HG03060 (cell line): ENCODE results near the gene FLT1.

Experiments used
- ATAC-seq: cut with Tn5 transposase; IDR thresholded peaks from one replicate; pipeline ENCODE4 v1.9.1; 2021; ENCODE audit warnings: low read depth, moderate number of reproducible peaks; ENCODE audit not compliant: unreplicated experiment

The FLT1 gene

DNA sequence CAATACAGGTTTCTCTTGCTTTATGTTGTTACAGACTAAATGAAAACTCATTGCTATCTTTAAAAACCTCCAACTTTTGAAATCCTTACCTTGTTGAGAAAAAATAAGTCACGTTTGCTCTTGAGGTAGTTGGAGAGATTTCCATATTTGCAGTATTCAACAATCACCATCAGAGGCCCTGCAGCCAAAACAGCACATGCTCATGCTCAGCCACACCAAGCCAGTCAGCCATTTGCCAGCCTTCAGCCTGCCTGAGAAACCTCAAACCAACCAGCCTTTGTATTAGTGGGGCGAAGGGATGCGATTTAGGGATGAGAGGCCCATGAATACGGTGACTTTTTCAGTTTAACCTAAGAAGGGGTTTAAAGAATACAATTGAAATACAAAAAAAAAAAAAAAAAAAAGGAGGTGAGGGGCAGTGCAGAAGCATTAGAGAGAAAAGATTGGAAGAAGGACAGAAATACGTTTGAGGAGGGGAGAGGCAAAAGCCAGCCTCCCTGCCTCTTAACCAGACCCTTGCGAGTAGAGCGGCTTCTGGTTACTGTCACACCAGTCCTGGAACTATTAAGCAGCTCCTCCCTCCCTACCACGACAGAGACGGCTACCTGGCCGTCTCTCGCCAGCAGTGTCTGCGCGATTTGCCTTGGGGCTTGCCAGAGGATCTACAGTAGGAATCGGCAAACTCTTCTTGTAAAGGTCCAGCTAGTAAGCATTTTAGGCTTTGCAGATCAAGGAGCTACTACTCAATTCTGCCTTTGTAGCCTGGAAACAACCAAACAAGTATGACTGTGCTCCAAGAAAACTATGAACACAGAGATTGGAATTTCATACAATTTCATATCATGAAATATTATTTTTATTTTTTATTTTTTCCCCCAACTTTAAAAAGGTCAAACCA, 167.3 kb downstream of the FLT1 start:
- no peak for ATAC-seq

DNA sequence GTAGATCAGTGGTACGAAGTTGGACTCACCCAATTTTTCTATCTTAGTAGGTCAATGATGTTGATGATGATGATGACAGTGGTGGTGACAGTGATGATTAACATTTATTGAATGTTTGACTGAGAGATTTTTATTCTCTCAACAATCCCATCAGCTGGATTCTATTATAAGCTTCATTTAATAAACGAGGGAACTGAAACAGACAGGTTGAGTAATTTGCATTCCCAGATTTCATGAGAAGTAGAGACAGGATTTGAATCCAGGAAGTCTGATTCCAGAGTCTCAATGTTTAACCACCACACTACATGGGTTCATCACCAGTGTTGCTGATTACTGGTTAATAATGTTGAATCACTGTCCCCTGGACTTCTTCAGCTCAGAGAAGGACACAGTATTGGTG, 168.9 kb downstream of the FLT1 start:
- ATAC-seq = no peak

DNA sequence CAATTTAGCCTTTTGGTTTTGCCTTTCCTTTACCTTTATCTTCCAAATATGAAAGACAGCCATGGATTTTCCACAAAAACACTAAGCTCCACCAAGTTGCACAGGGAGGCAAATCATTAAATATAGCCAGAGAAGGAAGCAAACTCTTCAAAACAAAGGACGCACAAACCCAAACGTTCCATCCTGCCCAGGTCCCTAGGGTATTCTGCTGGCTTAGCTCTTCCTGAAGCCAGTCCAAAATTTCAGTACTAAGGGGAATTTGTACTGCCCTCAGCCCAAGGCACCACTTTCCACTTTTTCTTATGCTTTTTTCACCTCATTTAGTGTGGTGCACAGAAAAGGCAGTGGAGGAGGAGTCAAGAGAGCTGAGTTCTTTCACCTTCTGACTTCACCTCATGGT, 169.9 kb downstream of the FLT1 start:
- no peak for ATAC-seq

DNA sequence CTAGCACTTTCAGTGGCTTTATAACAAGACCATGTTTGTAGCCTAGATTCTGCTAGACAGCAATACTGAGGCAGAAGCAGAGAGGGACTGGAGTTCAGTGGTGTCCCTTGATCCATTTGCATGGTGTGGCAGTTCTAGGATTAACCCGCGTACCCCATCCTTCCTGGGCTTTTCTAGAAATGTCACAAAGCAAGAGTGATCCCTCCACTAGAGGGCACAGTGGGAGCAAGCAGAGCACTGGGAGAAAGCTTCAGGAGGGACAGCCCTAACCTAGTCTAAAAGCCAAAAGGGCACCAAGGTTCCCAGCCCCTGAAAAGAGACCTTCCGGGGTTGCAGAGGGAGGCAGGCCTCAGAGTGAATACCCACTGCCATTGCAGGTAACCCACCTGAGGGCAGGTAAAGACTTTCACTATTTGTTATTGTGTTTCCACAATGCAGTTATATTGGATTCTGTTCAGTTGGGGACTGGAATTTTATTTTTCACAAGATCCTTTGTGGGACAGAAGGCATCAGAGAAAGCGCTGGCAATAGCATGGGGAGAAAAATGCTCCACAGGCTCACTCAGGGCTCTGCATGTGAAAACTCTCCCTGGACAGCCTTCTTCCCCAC, 170.6 kb downstream of the FLT1 start:
- ATAC-seq = no peak

DNA sequence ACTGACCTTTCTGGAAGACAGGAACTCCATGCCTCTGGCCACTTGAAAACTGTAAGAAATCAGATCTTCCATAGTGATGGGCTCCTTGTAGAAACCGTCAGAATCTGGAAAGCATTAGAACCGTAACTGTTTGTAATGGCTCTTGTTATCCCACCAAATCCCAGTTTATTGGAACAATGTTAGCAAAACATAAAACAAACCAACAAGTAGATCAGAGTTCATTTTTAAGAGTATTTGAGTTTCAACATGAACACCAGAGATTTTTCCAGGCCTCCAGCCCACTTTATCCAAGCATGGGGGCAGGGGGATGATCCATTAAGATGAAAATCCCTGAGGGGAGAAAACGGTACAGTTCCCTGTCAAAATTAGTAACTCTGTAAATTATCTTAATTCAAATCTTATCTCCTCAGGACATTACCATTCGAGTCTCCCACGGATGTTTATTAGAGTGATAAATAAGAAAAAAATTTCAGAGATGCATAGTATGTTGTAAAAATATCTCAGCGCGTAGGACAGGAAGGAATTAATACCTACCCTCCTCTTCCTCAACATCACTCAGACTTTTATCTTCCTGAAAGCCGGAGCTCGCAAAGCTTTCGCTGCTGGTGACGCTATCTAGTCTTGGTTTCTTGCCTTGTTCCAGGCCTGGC, 172.5 kb downstream of the FLT1 start:
- no peak for ATAC-seq

DNA sequence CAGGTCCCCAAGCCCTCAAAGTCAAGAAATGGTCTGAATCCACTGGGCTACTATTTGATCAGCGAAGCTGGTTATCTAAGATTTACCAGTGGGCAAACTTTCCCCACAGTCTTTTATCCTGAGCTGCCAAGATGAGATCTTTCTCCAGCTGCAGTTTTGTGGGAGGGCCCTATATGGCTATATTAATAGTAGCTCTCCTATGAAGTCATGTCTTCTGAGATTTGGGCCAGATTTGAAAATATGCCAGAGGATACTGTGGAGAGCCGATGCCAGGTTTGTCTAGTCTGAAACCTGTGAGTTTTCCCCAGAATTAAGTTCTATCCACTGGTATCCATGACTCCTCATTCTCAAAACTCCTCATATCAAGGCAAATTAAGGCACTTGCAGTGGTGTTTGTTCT, 173.2 kb downstream of the FLT1 start:
- no peak for ATAC-seq

DNA sequence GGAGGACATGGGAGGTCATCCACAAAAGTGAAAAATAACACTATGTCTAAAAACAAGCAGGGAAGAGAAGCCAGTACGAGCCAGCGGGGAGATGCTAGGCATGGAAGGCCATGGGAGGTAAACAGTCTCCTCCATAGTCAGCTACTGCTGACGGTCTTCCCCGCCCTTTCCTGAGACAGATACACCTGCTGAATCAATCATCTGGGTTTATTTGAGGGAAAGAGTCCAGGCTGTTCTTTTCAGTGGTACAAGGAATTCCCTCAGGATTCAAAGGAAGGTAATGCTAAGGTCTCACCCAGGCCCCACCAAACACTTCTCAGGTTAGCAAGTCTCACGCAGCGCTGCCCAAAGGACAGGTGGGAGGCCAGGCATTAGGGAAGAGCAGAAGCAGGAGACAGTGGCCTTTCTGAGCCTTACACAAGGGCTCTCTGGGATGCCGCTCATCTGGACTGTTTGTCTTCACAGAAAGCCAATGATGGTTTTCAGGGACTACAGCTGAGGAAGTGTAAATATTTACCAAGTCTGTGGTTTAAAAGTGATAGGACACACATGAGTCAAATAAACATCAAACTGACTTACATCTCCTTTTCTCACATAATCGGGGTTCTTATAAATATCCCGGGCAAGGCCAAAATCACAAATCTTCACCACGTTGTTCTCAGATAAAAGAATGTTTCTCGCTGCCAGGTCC, 173.9 kb downstream of the FLT1 start:
- ATAC-seq = no peak

DNA sequence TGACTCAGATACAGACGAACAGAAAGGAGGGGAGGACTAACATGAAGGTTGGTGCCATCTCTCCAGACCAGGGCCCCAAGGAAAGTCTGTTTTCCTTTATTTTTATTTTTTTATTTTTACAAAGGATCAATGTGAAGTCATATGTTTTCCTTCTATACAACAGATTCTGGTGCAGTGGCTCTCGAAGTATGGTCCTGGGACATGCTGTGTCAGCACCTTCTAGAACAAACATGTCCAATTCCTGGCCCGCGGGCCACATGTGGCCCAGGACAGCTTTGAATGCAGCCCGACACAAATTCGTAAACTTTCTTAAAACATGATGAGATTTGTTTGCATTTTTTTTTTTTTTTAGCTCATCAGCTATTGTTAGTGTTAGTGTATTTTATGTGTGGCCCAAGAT, 174.7 kb downstream of the FLT1 start:
- ATAC-seq = no peak

DNA sequence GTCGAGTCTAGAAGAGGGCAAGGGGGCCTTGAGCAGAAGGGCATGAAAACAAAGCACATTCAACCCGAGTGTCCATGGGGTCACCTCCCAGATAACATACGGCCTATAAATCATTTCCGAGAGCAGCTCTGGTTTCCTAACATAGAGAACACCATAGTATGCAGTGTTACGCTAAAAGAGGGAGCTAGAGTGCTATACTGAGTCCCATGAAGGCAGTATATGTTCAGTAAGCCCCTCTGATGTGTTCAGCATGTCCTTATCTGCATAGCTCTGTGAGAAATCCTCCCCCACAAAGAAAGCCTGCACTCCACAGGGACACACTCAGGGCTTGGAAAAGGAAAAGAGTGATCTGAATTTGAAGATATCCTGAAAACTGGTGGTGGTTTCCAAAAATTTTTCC, 175.4 kb downstream of the FLT1 start:
- no peak for ATAC-seq

DNA sequence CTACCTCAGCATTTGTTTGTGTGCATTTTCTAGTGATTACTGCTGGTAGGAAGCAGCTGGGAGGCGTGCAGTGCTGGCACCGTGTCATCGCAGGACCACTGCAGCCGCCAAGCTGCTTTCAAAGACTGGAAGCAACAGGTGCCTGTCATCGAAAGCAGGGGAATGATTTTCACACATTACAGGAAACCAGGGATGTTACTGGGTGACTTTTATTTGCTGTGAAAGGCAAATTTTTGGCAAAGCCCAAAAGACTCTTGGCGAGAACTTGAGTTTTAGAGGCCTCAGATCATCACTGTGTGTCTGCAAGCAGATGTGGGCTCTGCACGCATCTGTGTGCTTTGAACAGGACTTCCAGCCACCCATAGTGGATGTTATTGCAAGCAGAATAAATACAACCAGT, 176.4 kb downstream of the FLT1 start:
- ATAC-seq = no peak

DNA sequence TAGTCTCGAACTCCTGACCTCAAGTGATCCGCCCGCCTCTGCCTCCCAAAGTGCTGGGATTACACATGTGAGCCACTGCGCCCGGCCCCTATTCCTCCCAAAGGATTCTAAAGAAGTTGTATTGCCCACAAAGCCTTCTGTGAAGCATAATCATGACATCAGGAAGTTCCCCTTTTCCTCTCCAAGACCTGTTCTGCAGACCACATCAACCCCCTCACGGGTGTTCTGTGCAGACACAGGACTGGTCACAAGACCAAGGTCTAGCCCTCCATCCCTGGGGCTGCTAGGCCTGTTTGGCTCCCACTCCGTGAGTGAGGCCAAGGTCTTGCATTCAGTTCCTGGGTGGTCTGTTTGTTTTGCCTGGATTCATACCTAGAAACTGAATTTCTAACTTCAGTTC, 178.1 kb downstream of the FLT1 start:
- ATAC-seq = no peak

DNA sequence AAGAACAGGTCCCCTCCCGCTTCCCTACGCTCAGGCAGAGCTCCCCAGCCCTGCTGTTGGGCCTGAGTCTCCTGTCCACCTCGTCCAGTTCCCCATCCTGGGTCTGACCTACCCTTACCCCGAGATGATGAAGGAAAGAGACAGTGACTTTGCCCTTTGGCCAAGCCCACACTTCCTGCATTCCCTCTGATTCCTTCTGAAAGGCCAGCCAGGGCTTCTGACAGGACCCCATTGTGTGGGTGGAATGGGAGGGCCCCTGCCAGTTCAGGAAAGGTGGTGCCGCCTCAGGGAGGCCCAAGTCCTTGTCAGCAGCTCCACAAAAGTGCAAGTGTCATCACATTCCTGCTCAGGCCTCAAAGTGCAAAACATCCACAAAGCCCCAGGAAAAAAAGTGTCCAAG, 178.8 kb downstream of the FLT1 start:
- no peak for ATAC-seq

DNA sequence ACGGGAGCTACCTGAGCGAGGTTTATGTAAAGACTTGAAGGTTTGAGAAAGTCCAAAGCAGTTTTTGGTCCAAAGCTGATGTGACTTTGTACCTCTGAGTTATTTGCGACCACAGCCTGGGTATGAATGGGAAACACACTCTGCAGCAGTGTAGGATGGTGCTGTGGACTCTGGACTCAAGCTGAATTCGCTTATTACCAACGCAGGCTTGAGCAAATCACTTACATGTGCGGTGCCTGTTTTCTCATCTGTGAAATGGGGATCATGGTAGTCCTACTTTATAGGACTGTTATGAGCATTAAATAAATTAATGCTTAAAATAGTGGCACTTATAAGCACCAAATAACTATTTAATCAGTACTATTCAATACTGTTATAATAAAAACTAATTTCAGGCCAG, 180.0 kb downstream of the FLT1 start:
- no peak for ATAC-seq

DNA sequence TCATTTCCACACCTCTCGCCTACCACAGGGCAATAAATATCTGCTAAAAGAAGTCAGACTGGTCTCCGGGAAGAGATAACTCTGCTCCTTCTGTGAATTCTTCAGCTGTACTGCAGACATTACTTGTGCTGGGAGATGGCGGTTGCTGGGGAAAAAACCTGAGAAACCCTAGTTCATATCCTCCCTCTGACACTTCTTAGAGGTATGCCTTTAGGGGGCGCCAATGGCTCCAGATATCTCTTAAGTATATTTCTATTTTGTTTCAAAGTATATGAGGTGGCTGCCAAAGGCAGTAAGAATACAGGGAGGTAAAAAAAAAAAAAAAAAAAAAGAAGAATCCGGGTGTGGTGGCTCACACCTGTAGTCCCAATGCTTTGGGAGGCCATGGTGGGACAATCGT, 181.3 kb downstream of the FLT1 start:
- ATAC-seq = no peak

DNA sequence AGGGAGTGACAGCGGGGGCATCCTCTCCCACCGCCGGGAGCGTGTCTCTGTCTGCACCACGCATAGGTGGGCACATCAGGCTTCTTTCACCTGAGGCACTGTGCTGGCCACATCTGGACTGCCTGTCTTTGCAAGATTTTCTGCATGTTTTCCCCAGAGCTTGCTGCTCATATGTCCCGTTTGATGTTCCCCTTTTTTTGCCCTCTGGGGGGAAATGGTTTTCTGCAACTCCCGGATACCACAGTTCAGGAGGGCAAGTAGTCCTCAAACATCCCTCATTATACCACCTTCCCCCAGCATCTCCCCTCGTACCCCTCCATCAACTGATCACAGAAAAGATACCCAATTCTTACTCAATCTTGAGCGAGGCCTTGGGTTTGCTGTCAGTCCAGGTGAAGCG, 188.6 kb downstream of the FLT1 start:
- ATAC-seq = no peak

DNA sequence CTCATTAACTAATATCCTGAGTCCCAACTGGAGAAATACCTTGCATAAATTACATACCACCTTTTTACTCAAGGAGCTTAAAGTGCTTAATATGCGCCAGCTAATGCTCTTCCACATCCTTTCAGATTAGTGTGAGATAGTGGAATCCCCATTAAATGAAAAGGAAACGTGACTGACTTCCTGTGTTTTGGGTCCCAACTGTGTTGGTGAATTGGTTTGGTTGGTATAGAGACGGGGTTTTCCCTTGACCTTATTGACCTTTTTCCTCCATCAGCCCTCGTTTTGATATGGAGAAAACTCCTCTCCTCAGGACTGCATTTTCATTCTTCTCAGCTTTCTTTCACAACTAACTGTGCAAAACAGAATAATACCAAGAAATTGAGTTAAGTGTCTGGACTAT, 193.1 kb downstream of the FLT1 start:
- ATAC-seq = no peak

DNA sequence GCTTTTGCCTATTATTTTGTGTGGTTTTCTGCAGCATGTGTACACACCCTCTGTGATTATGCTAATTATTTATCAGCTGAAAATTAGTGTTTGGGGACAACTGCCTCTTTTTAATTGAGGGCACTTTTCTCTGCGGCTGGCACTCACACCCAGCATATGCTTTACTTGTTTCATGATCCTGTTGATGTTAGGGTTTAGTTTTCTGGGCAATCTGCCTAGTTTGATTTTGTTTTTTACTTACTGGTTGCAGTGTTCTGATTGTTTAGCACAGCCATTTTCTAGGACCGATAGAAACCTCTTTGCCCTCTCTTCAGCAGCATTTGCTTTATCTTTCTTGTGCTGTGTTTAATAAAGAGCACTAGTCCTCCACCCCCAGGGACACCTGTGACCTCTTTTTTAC, 195.0 kb downstream of the FLT1 start:
- no peak for ATAC-seq

DNA sequence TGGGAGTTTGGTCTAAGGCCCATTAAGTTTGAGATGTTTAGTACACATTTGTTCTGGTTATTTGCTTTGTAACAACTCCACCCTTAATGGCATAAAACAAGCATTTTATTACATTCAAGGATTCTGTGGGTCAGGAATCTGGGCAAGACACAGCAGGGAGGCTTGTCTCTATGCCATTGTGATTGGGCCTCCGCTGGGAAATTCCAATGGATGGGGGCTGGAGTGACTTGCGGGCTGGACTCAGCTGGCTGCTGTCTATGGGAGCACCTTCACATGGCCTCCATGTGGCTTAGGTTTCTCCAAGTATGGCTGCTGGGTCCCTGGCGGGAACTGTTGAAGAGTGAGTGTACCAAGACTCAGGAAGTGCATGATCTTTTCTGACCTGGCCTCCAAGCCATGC, 197.6 kb downstream of the FLT1 start:
- ATAC-seq = no peak

DNA sequence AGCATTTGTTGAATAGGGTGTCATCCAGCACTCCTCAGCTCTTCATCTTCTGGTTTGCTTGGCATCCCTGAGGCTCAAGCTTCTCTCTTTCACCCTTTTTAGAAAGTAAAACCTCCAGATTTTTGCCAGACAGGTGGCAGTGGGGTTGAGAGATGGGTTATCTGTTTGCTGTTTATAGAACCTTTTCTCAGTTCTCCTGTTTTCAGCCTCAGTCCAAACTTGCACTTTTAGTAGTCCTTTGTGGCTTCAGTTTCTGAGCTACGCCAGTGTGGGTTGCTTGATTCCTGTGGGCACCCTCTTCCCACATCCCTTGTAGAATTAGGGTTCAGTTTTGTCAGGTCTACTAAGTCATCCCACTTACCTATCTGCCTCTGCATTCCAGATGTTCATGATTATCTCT, 208.7 kb downstream of the FLT1 start:
- ATAC-seq = no peak

DNA sequence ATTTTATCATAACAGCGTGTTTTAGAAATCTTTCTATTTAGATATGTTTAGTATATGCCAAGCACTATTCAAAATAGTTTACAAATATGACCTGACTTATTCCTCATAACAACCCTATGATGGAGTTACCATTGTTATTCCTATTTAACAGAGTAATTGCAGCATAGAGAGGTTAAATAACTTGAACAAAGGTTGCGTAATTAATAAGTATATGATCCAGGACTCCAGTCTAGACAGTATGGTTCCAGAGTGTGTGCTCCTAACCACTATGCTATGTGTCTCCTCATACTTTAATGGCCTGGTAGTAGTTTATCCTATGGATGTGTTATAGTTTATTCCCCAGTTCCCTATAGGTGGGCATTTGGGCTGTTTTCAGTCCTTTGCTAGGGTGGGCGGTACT, 211.3 kb downstream of the FLT1 start:
- ATAC-seq = no peak

DNA sequence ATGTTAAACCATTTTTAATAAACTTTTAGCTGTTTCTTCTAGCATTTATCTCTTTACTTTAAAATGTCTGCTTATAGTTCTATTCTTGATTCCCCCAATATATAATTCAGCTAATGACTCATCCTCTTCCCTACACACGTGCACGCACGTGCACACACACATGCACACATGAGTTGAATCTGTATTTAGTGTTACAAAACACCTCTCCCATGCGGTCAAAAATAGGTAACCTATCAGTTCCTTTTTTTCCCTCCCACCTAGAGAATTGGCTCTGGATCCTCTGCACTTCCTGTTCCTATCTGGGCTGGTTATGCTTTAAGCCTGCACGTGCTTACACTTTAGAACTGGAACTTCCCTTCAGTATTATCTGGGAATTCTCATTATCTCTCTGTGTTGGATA, 212.5 kb downstream of the FLT1 start:
- no peak for ATAC-seq
